ENCODE results near the gene LRP1B.

Gene LRP1B

DNA sequence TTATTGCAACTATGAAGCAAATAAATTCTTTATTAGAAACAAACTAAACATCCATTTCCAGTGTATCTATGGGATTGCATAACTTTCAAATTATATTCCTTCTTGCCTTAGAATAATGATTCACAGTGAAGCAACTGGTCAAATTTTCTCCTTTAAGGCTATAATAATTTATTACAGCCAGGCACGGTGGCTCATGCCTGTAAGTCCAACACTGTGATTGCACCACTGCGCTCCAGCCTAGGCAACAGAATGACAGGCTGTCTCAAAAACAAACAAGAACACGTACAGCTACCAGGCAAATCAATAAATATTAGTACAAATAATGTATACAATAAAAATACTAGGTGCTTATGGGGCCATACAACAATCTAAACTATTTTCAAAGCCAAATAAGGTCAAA, 1416.2 kb downstream of the LRP1B start:
- Histone ChIP-seq H3K27ac (no peak overlapping the region), H3K4me3 (ENCODE audit: low read depth in 1 of 2, low read length in 1 of 2) (no peak overlapping the region)
- TF ChIP-seq, protein P1, sequence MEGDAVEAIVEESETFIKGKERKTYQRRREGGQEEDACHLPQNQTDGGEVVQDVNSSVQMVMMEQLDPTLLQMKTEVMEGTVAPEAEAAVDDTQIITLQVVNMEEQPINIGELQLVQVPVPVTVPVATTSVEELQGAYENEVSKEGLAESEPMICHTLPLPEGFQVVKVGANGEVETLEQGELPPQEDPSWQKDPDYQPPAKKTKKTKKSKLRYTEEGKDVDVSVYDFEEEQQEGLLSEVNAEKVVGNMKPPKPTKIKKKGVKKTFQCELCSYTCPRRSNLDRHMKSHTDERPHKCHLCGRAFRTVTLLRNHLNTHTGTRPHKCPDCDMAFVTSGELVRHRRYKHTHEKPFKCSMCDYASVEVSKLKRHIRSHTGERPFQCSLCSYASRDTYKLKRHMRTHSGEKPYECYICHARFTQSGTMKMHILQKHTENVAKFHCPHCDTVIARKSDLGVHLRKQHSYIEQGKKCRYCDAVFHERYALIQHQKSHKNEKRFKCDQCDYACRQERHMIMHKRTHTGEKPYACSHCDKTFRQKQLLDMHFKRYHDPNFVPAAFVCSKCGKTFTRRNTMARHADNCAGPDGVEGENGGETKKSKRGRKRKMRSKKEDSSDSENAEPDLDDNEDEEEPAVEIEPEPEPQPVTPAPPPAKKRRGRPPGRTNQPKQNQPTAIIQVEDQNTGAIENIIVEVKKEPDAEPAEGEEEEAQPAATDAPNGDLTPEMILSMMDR (IDR thresholded peaks at IDR 0.05) = no peak

GRCh38 chr2:140711867-140712266, 1418.9 kb downstream of the LRP1B start:
- no peaks in the 10 kb centered on the region for H3K9me3 ChIP-seq
- H3K36me3 ChIP-seq = no peaks in the 10 kb centered on the region
- TF ChIP-seq, protein P1 (IDR thresholded peaks at IDR 0.05) = no peak
- no peaks in the 10 kb centered on the region for H3K4me1 ChIP-seq (ENCODE audit: control insufficient read depth in 1 of 2, insufficient read depth in 1 of 2, low read depth in 1 of 2, low read length in 1 of 2)
- H3K27me3 ChIP-seq = no peaks in the 10 kb centered on the region
- H3K4me3 ChIP-seq (ENCODE audit: low read depth in 1 of 2, low read length in 1 of 2) = no peak overlapping the region
- H3K27ac ChIP-seq = no peak overlapping the region

More for the DNA sequence above, 1416.2 kb downstream of the LRP1B start:
- H3K4me1 ChIP-seq (ENCODE audit: control insufficient read depth in 1 of 2, insufficient read depth in 1 of 2, low read depth in 1 of 2, low read length in 1 of 2) = no peaks in the 10 kb centered on the region
- no peaks in the 10 kb centered on the region for H3K27me3 ChIP-seq
- H3K36me3 ChIP-seq = no peaks in the 10 kb centered on the region
- no peaks in the 10 kb centered on the region for H3K9me3 ChIP-seq

DNA sequence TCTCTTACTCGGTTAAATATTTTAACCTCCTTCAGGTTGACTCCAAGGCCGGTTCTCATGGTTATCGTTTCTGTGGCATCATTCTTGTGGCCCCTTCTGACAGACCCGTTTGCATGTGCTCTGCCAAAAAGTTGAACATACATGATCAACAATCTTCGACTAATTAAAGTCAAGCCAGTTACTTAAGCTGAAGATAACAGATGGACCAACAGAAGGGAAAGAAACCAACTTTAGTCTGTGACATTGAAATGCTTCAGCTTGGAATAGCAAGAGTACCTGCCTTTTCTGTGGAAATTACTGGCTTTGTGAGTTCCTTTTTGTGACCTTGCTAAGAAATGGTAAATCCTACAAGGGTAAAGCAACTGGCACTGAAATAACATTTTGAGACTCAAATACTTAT, 1429.1 kb downstream of the LRP1B start:
- Histone ChIP-seq H3K4me1 (ENCODE audit: control insufficient read depth in 1 of 2, insufficient read depth in 1 of 2, low read depth in 1 of 2, low read length in 1 of 2) (no peaks in the 10 kb centered on the region), H3K4me3 (ENCODE audit: low read depth in 1 of 2, low read length in 1 of 2) (no peak overlapping the region)

DNA sequence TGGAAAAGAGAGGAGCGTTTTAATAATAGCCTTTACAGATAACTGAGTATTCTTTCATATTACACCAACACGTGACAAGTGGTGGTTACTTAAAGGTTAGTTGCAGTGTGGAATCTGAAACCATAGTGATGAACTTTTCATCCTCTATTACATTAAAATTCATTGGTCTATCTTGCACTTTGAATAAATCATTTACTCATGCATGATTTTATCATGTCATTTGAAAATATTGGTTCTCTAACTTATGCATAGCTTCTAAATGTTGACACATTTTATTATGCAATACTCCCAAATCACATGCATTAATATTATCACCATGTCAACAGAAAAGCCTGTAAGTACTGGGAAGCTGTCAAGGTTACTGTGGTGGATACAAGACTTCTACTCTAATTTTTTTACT, 1432.2 kb downstream of the LRP1B start:
- H3K4me1 ChIP-seq (ENCODE audit: control insufficient read depth in 1 of 2, insufficient read depth in 1 of 2, low read depth in 1 of 2, low read length in 1 of 2) = no peaks in the 10 kb centered on the region
- H3K27me3 ChIP-seq = no peaks in the 10 kb centered on the region
- no peak overlapping the region for H3K4me3 ChIP-seq (ENCODE audit: low read depth in 1 of 2, low read length in 1 of 2)
- TF ChIP-seq, protein P1 (IDR thresholded peaks at IDR 0.05) = no peak
- H3K36me3 ChIP-seq = no peaks in the 10 kb centered on the region
- no peak overlapping the region for H3K27ac ChIP-seq
- H3K9me3 ChIP-seq = no peaks in the 10 kb centered on the region

More for the DNA sequence above, 1429.1 kb downstream of the LRP1B start:
- Histone ChIP-seq H3K27me3 (no peaks in the 10 kb centered on the region), H3K27ac (no peak overlapping the region), H3K9me3 (no peaks in the 10 kb centered on the region), H3K36me3 (no peaks in the 10 kb centered on the region)
- TF ChIP-seq, protein P1 (IDR thresholded peaks at IDR 0.05) = no peak

- H3K27me3 ChIP-seq = no peaks in the 10 kb centered on the region
- no peaks in the 10 kb centered on the region for H3K9me3 ChIP-seq
- H3K36me3 ChIP-seq = no peaks in the 10 kb centered on the region
- TF ChIP-seq, protein P1 (IDR thresholded peaks at IDR 0.05) = no peak
- no peak overlapping the region for H3K4me3 ChIP-seq (ENCODE audit: low read depth in 1 of 2, low read length in 1 of 2)
- no peak overlapping the region for H3K27ac ChIP-seq
- H3K4me1 ChIP-seq (ENCODE audit: control insufficient read depth in 1 of 2, insufficient read depth in 1 of 2, low read depth in 1 of 2, low read length in 1 of 2) = no peaks in the 10 kb centered on the region
Observed at GRCh38 chr2:140696449-140696848, 1434.4 kb downstream of the LRP1B start.

GRCh38 chr2:140695155-140695554, 1435.7 kb downstream of the LRP1B start:
- no peaks in the 10 kb centered on the region for H3K4me1 ChIP-seq (ENCODE audit: control insufficient read depth in 1 of 2, insufficient read depth in 1 of 2, low read depth in 1 of 2, low read length in 1 of 2)
- H3K27ac ChIP-seq = no peak overlapping the region
- TF ChIP-seq, protein P1 (IDR thresholded peaks at IDR 0.05) = no peak
- H3K27me3 ChIP-seq = no peaks in the 10 kb centered on the region
- H3K9me3 ChIP-seq = no peaks in the 10 kb centered on the region
- H3K4me3 ChIP-seq (ENCODE audit: low read depth in 1 of 2, low read length in 1 of 2) = no peak overlapping the region
- no peaks in the 10 kb centered on the region for H3K36me3 ChIP-seq

Measured in neutrophil (primary cell).